PC-9 (cell line): ENCODE results near the gene ASPDH. TPM values are rescaled to one million over a fixed set of nuclear protein-coding genes. Genes with fewer than 3 reads are reported as not detected.

Experiments
- BruUV-seq: library from RNA; stranded (reverse); fragments of 400-500 nt; replicated peaks from 2 replicates; lab custom pipeline; 2021; lab: Mats Ljungman, UMichigan
- CTCF ChIA-PET: fragments of 300-600 bp; sonication (Branson Sonifier 250); formaldehyde crosslinking; loops from one replicate; lab custom pipeline; 2022; ENCODE audit warnings: antibody characterized with exemption; lab: Charles Lee
- POLR2A ChIA-PET: fragments of 300-600 bp; sonication (Branson Sonifier 250); formaldehyde crosslinking; loops from one replicate; lab custom pipeline; 2022; ENCODE audit warnings: antibody characterized with exemption; ENCODE audit not compliant: unreplicated experiment; lab: Charles Lee
- DNase-seq, 2 experiments: peaks; one replicate each; pipeline versions ENCODE4 v3.0.0 to v3.0.0-alpha.2; 2015 to 2022; ENCODE audit warnings: mixed read lengths in 1 of 2
- H2AFZ ChIP-seq: fragments of 200-600 bp; sonication (generic); 2 replicates; pipeline ENCODE4 v1.8.1; 2017; ENCODE audit warnings: antibody characterized with exemption
- H3F3A ChIP-seq: fragments of 200-600 bp; sonication (generic); 2 replicates; pipeline ENCODE4 v1.8.1; 2017; ENCODE audit warnings: antibody characterized with exemption, mild to moderate bottlenecking, low read depth; ENCODE audit not compliant: insufficient read depth
- H3K27ac ChIP-seq: fragments of 200-600 bp; sonication (generic); 2 replicates; pipeline ENCODE4 v1.6.1; 2016; ENCODE audit warnings: mixed run types
- H3K27me3 ChIP-seq: fragments of 200-600 bp; sonication (generic); 2 replicates; pipeline ENCODE4 v1.6.1; 2016; ENCODE audit warnings: low read depth, mixed run types; ENCODE audit not compliant: insufficient read depth
- H3K36me3 ChIP-seq: fragments of 200-600 bp; sonication (generic); 2 replicates; pipeline ENCODE4 v1.6.1; 2016; ENCODE audit warnings: low read depth, mixed run types
- H3K4me1 ChIP-seq: fragments of 200-600 bp; sonication (generic); replicated peaks from 2 replicates; pipeline ENCODE4 v1.6.1; 2016; ENCODE audit warnings: mixed run types; ENCODE audit not compliant: insufficient read depth
- H3K4me2 ChIP-seq: fragments of 200-600 bp; sonication (generic); 2 replicates; pipeline ENCODE4 v1.6.1; 2017; ENCODE audit warnings: mixed run types
- H3K4me3 ChIP-seq: fragments of 200-600 bp; sonication (generic); 2 replicates; pipeline ENCODE4 v1.6.1; 2016; ENCODE audit warnings: mixed run types
- H3K79me2 ChIP-seq: fragments of 200-600 bp; sonication (generic); 2 replicates; pipeline ENCODE4 v1.6.1; 2017; ENCODE audit warnings: low read depth, mixed run types
- H3K9me2 ChIP-seq: fragments of 200-600 bp; sonication (generic); 2 replicates; pipeline ENCODE4 v1.8.1; 2017; ENCODE audit warnings: mild to moderate bottlenecking; ENCODE audit not compliant: insufficient read depth
- H3K9me3 ChIP-seq: fragments of 200-600 bp; sonication (generic); 2 replicates; pipeline ENCODE4 v1.8.1; 2016; ENCODE audit warnings: low read depth; ENCODE audit not compliant: insufficient read depth
- H4K20me1 ChIP-seq: fragments of 200-600 bp; sonication (generic); 2 replicates; pipeline ENCODE4 v1.8.1; 2017; ENCODE audit not compliant: insufficient read depth
- CTCF ChIP-seq: fragments of 200-600 bp; sonication (generic); conservative IDR thresholded peaks from 2 replicates; pipeline ENCODE4 v1.6.1; 2017; ENCODE audit warnings: mixed run types, antibody characterized with exemption, mild to moderate bottlenecking, moderate library complexity
- EZH2 ChIP-seq: fragments of 200-600 bp; sonication (generic); IDR thresholded peaks from 2 replicates; pipeline ENCODE4 v1.8.0; 2017; ENCODE audit warnings: antibody characterized with exemption, low read depth
- intact Hi-C: fragments of 100-400 bp; cut with micrococcal nuclease; formaldehyde crosslinking; loops from one replicate; pipeline ENCODE4 v1.10.0; 2022; ENCODE audit not compliant: unreplicated experiment
- total RNA-seq: library from RNA; stranded (reverse); gene quantifications from 2 replicates; pipeline ENCODE4 v1.2.3, GENCODE V29; 2021

The ASPDH gene
- total RNA-seq, 1 experiment from 2014 or later, result not detected

DNA sequence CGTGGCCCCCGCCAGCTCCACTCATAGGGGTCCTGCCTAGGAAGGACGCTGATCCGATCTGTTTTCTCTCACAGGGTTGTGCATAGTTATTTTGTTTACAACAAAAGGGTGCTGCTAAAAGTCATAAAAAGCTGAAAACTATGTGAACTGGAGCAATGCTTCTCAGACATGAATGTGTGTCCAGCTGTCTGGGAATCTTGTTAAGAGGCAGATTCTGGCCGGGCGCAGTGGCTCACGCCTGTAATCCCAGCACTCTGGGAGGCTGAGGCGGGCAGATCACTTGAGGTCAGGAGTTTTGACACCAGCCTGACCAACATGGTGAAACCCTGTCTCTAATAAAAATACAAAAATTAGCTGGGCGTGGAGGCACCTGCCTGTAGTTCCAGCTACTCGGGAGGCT lies 45.9 kb upstream of the ASPDH start:
- Histone ChIP-seq H3K36me3 (no peaks in the 10 kb centered on the region), H3K4me2 (no peak overlapping the region), H3K9me2 (no peaks in the 10 kb centered on the region), H4K20me1 (peaks cover under 1% of the 10 kb centered on the region; the same call in 1 of the 2 replicates), H3K4me3 (no peak overlapping the region), H3K4me1 (no peaks in the 10 kb centered on the region), H2AFZ (no peak overlapping the region), H3K9me3 (no peaks in the 10 kb centered on the region), H3K27ac (no peak overlapping the region), H3K27me3 (peaks cover 99% of the 10 kb centered on the region), H3K79me2 (no peaks in the 10 kb centered on the region), H3F3A (no peaks in the 10 kb centered on the region; the same call in 1 of the 2 replicates)
- intact Hi-C loops, result no loop called here
- BruUV-seq, result no TSS peak
- no peak for DNase-seq
- POLR2A ChIA-PET, result no interaction called here
- TF ChIP-seq EZH2 (no peak), CTCF (no peak)
- CTCF ChIA-PET, result no interaction called here

- DNase-seq, result no peak
- H3K9me2 ChIP-seq, result no peaks in the 10 kb centered on the region
- H2AFZ ChIP-seq, result no peak overlapping the region
- H3K79me2 ChIP-seq, result no peaks in the 10 kb centered on the region
- H3K4me3 ChIP-seq, result no peak overlapping the region
- no peaks in the 10 kb centered on the region for H3K36me3 ChIP-seq
- no peaks in the 10 kb centered on the region for H3F3A ChIP-seq
- no TSS peak for BruUV-seq
- no peaks in the 10 kb centered on the region for H3K9me3 ChIP-seq
- peaks cover 5% of the 10 kb centered on the region; the same call in 1 of the 2 replicates for H4K20me1 ChIP-seq
- no peak overlapping the region for H3K4me2 ChIP-seq
- TF ChIP-seq CTCF (no peak), EZH2 (no peak)
- ChIA-PET POLR2A (no interaction called here), CTCF (no interaction called here)
- peaks cover 99% of the 10 kb centered on the region for H3K27me3 ChIP-seq
- intact Hi-C loops, result no loop called here
- H3K4me1 ChIP-seq, result no peaks in the 10 kb centered on the region
- H3K27ac ChIP-seq, result no peak overlapping the region
Measured at GRCh38 chr19:50558449-50558848, 44.7 kb upstream of the ASPDH start.

- Histone ChIP-seq H3K4me1 (no peaks in the 10 kb centered on the region), H3K4me2 (no peak overlapping the region), H3K4me3 (no peak overlapping the region), H3F3A (no peaks in the 10 kb centered on the region), H2AFZ (no peak overlapping the region), H3K79me2 (no peaks in the 10 kb centered on the region), H3K27ac (no peak overlapping the region), H3K27me3 (peaks cover 99% of the 10 kb centered on the region), H3K36me3 (no peaks in the 10 kb centered on the region), H4K20me1 (peaks cover 5% of the 10 kb centered on the region; the same call in 1 of the 2 replicates), H3K9me2 (no peaks in the 10 kb centered on the region), H3K9me3 (no peaks in the 10 kb centered on the region)
- no peak for TF ChIP-seq CTCF
- TF ChIP-seq EZH2, result no peak
- DNase-seq, result no peak
- intact Hi-C loops, result no loop called here
- ChIA-PET CTCF (interaction anchor here (0.7 kb wide), 1 partner anchor 310 kb away, joined by 3 read pairs; no protein-coding TSS in a partner anchor), POLR2A (no interaction called here)
- BruUV-seq, result no TSS peak
Measured at GRCh38 chr19:50558039-50558438, 44.3 kb upstream of the ASPDH start.
